Activated CD4-positive, alpha-beta memory T cell treated with anti-CD3 and anti-CD28 coated beads for 36 hours (primary cell): Measurements from ENCODE around the gene ZNF19. TPM values are rescaled to one million over a fixed set of nuclear protein-coding genes. Genes with fewer than 3 reads are reported as not detected.

Experiments
- CTCF ChIA-PET: fragments of 350-600 bp; sonication (Branson Sonifier 250); formaldehyde crosslinking; loops from one replicate; lab custom pipeline; 2021; ENCODE audit warnings: antibody characterized with exemption, inconsistent platforms; lab: Charles Lee
- POLR2A ChIA-PET: fragments of 350-600 bp; sonication (Branson Sonifier 250); formaldehyde crosslinking; loops from one replicate; lab custom pipeline; 2021; ENCODE audit warnings: antibody characterized with exemption; lab: Charles Lee
- DNase-seq: peaks from one replicate; pipeline ENCODE4 v3.0.0-alpha.2; 2020
- H3K27ac Mint-ChIP-seq: one replicate; pipeline ENCODE4 v1.8.0; 2021; ENCODE audit warnings: mixed read lengths
- H3K27me3 Mint-ChIP-seq: one replicate; pipeline ENCODE4 v1.8.0; 2021; ENCODE audit warnings: mixed read lengths
- H3K36me3 Mint-ChIP-seq: one replicate; pipeline ENCODE4 v1.8.0; 2021; ENCODE audit warnings: mixed read lengths
- H3K4me1 Mint-ChIP-seq: one replicate; pipeline ENCODE4 v1.8.0; 2021; ENCODE audit warnings: low read depth, mixed read lengths
- H3K4me3 Mint-ChIP-seq: one replicate; pipeline ENCODE4 v1.8.0; 2021; ENCODE audit warnings: mild to moderate bottlenecking, mixed read lengths
- H3K9me3 Mint-ChIP-seq: one replicate; pipeline ENCODE4 v1.8.0; 2021; ENCODE audit warnings: mixed read lengths
- intact Hi-C: fragments of 100-400 bp; cut with micrococcal nuclease; formaldehyde crosslinking; loops from one replicate; pipeline ENCODE4 v1.15.1; 2023
- total RNA-seq, 2 experiments: library from RNA; stranded (reverse); gene quantifications; one replicate each; pipeline ENCODE4 v1.2.3, GENCODE V29; 2021

Gene ZNF19
- total RNA-seq, result 1 to 10 TPM; 2.4 to 2.7 TPM

DNA sequence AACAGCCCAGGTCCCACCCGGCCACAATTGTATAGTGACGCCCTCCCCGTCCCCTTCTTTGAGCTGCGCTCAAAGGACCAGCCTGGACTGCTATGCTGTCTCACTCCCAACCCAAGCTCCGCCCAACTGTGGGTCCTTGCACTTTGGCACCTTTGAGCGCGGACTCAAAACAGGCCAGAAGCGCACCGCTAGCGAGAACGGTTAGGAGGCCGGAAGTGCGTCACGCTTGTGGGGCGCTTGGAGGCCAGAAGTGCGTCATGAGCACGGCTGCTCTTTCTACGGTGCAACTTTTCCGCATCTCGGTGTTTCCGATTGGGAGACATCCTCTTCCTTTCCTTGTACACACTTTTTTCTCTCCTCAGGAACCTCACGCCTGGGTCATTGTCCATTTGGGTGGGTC lies at the start of gene ZNF19:
Gene ZNF19, minus strand, starts transcription at position 203 of the 400 bp plus-strand sequence. CDS start 7,210 bp downstream, outside the sequence.
- CTCF ChIA-PET, result interaction anchor here (0.8 to 1.2 kb wide), 3 partner anchors 10 to 76 kb away, joined by 3 to 5 read pairs (median 3); partner anchors contain the start of gene ZNF23
- intact Hi-C loops, result no loop called here
- POLR2A ChIA-PET, result no interaction called here
- H3K9me3 Mint-ChIP-seq, result no peaks in the 10 kb centered on the region
- H3K27me3 Mint-ChIP-seq, result no peaks in the 10 kb centered on the region
- DNase-seq, result no peak
- H3K4me1 Mint-ChIP-seq, result peaks cover 5% of the 10 kb centered on the region
- no peak within 1 kb of the TSS for H3K4me3 Mint-ChIP-seq
- no peak within 1 kb of the TSS for H3K27ac Mint-ChIP-seq
- no peaks in the 10 kb centered on the region for H3K36me3 Mint-ChIP-seq

DNA sequence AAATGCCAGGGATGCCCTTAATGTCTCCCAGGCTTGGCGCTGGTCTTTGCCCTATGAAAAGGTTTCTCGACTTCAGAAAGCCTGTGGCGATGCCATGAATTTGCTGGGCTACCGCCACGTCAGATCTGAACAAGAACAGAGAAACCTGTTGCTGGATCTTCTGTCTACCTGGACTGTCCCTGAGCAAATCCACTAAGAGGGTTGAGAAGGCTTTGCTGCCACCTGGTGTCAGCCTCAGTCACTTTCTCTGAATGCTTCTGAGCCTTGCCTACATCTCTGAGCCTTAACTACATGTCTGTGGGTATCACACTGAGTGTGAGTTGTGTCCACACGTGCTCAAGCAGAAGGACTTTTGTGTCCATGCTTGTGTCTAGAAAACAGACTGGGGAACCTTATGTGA lies 48.5 kb upstream of the ZNF19 start:
- DNase-seq, result peak; percentile 58
- ChIA-PET POLR2A (no interaction called here), CTCF (interaction anchor here (1.0 to 3.5 kb wide), 3 partner anchors 27 to 125 kb away, joined by 3 to 21 read pairs (median 5); partner anchors contain the start of gene ZNF23)
- no peak overlapping the region for H3K4me3 Mint-ChIP-seq
- no peak overlapping the region for H3K27ac Mint-ChIP-seq
- no peaks in the 10 kb centered on the region for H3K9me3 Mint-ChIP-seq
- H3K4me1 Mint-ChIP-seq, result peaks cover 4% of the 10 kb centered on the region
- H3K36me3 Mint-ChIP-seq, result no peaks in the 10 kb centered on the region
- H3K27me3 Mint-ChIP-seq, result peaks cover 6% of the 10 kb centered on the region
- intact Hi-C loops, result no loop called here

DNA sequence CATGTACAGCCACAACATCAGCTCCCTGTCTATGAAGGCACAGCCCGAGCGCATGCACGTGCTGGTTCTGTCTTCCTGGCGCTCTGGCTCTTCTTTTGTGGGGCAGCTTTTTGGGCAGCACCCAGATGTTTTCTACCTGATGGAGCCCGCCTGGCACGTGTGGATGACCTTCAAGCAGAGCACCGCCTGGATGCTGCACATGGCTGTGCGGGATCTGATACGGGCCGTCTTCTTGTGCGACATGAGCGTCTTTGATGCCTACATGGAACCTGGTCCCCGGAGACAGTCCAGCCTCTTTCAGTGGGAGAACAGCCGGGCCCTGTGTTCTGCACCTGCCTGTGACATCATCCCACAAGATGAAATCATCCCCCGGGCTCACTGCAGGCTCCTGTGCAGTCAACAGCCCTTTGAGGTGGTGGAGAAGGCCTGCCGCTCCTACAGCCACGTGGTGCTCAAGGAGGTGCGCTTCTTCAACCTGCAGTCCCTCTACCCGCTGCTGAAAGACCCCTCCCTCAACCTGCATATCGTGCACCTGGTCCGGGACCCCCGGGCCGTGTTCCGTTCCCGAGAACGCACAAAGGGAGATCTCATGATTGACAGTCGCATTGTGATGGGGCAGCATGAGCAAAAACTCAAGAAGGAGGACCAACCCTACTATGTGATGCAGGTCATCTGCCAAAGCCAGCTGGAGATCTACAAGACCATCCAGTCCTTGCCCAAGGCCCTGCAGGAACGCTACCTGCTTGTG lies 47.8 kb upstream of the ZNF19 start:
- no peak overlapping the region for H3K4me3 Mint-ChIP-seq
- H3K4me1 Mint-ChIP-seq, result no peaks in the 10 kb centered on the region
- no peaks in the 10 kb centered on the region for H3K36me3 Mint-ChIP-seq
- POLR2A ChIA-PET, result no interaction called here
- no peak overlapping the region for H3K27ac Mint-ChIP-seq
- peaks cover 5% of the 10 kb centered on the region for H3K27me3 Mint-ChIP-seq
- DNase-seq, result no peak
- H3K9me3 Mint-ChIP-seq, result no peaks in the 10 kb centered on the region
- intact Hi-C loops, result no loop called here
- CTCF ChIA-PET, result interaction anchor here (0.6 to 2.2 kb wide), 3 partner anchors 32 to 74 kb away, joined by 3 to 11 read pairs (median 4); no protein-coding TSS in a partner anchor

DNA sequence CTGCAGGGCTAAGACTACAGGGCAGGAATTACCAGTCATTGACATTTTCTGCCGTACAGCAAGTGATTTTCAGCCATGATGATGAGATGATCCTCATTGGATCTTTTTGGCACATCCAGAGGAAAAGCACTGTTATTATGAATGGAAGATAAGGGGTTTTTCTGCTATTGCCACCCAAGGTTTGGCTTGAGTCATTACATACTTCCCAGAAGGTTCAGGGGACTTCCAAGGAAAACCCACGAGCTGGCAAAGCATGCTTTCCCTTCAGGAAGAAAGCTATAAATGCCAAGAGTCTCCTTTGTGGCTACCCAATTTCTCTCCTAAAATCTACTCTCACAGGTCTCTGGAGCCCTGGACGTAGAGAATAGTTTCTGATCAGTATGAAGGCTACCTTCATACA lies 43.2 kb upstream of the ZNF19 start:
- intact Hi-C loops, result no loop called here
- H3K4me3 Mint-ChIP-seq, result no peak overlapping the region
- H3K36me3 Mint-ChIP-seq, result no peaks in the 10 kb centered on the region
- H3K9me3 Mint-ChIP-seq, result no peaks in the 10 kb centered on the region
- ChIA-PET CTCF (interaction anchor here (0.8 kb wide), 1 partner anchor 7 kb away, joined by 3 read pairs; no protein-coding TSS in a partner anchor), POLR2A (no interaction called here)
- H3K4me1 Mint-ChIP-seq, result no peaks in the 10 kb centered on the region
- H3K27me3 Mint-ChIP-seq, result peaks cover 10% of the 10 kb centered on the region
- no peak for DNase-seq
- H3K27ac Mint-ChIP-seq, result no peak overlapping the region

DNA sequence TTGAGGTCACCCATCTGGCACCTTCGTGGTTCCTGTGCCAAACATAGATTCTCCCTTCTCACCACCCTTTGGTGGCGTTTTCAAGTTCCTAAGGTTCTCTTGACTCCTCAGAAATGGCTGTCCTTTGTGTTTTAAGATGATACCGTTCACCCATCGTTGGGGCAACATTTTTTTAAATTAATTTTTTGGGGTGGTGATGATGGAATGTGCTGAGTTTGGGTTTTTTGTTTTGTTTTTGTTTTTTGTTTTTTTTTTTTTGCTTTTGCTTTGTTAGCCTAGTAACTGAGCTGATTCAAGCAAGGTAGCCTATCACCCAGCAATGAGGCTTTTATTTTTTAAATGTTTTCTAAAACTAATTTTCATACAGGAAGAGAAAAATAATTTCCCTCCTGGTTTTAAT lies 39.7 kb upstream of the ZNF19 start:
- DNase-seq, result no peak
- Mint-ChIP-seq H3K9me3 (no peaks in the 10 kb centered on the region), H3K4me3 (no peak overlapping the region), H3K4me1 (no peaks in the 10 kb centered on the region), H3K36me3 (no peaks in the 10 kb centered on the region), H3K27me3 (peaks cover 19% of the 10 kb centered on the region), H3K27ac (no peak overlapping the region)
- ChIA-PET POLR2A (no interaction called here), CTCF (interaction anchor here (0.8 to 1.4 kb wide), 2 partner anchors 9 to 82 kb away, joined by 6 read pairs; no protein-coding TSS in a partner anchor)
- intact Hi-C loops, result no loop called here

DNA sequence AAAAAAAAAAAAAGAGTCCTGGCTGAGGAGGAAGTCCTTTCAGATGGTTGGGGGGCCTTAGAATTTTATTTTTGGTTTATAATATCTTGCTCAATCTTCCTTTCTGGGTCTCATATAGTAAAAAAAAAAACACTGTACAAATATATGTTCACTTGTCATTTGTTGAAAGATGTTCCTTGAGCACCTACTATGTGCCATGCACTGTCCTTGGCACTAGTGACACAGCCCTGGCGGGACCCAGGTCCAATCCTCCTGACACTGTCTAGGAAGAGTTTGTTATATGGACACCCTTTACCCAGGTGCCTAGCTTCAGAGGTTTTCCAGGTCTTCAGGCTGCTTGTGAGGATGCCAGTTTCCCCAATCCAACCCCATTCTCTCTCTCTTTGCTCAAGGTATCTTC lies 39.1 kb upstream of the ZNF19 start:
- Mint-ChIP-seq H3K4me3 (no peak overlapping the region), H3K9me3 (no peaks in the 10 kb centered on the region), H3K27ac (no peak overlapping the region), H3K27me3 (peaks cover 21% of the 10 kb centered on the region), H3K36me3 (no peaks in the 10 kb centered on the region), H3K4me1 (no peaks in the 10 kb centered on the region)
- intact Hi-C loops, result no loop called here
- ChIA-PET CTCF (no interaction called here), POLR2A (no interaction called here)
- DNase-seq, result no peak

DNA sequence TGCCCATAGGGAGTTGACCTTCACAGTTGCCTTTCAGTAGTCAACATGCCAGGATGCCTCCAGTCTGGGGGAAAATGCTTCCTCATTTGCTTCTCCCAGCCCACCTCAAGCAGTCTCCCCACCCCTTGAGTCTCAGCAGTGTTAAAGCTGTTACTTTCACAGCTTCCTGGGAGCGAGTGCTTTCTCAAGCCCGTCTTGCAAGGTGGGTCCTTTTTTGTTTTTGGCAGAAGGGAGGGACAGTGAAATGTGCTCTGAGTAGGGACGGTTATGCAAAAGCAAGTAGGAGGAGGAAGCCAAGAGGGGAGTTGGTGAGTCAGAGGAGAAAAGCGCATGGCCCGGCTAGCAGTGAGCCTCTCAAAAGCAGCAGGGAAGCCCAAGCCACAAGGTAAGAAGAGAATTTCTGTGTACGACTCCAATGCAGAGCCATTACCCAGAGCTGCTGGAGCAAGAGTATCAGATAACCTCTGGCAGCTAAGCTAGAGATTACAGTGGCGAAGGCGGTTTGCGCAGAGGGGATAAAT lies 37.0 kb upstream of the ZNF19 start, which contains the start of gene CHST4:
Gene CHST4, plus strand, starts transcription at position 316 of the 521 bp plus-strand sequence. CDS start 10,252 bp downstream, outside the sequence.
- POLR2A ChIA-PET, result no interaction called here
- intact Hi-C loops, result no loop called here
- Mint-ChIP-seq H3K27ac (no peak within 1 kb of the TSS), H3K4me3 (no peak within 1 kb of the TSS), H3K9me3 (no peaks in the 10 kb centered on the region), H3K27me3 (peaks cover 19% of the 10 kb centered on the region), H3K36me3 (no peaks in the 10 kb centered on the region), H3K4me1 (no peaks in the 10 kb centered on the region)
- CTCF ChIA-PET, result interaction anchor here (1.1 to 2.7 kb wide), 4 partner anchors 17 to 114 kb away, joined by 4 to 9 read pairs (median 4); no protein-coding TSS in a partner anchor
- DNase-seq, result peak; percentile 16

DNA sequence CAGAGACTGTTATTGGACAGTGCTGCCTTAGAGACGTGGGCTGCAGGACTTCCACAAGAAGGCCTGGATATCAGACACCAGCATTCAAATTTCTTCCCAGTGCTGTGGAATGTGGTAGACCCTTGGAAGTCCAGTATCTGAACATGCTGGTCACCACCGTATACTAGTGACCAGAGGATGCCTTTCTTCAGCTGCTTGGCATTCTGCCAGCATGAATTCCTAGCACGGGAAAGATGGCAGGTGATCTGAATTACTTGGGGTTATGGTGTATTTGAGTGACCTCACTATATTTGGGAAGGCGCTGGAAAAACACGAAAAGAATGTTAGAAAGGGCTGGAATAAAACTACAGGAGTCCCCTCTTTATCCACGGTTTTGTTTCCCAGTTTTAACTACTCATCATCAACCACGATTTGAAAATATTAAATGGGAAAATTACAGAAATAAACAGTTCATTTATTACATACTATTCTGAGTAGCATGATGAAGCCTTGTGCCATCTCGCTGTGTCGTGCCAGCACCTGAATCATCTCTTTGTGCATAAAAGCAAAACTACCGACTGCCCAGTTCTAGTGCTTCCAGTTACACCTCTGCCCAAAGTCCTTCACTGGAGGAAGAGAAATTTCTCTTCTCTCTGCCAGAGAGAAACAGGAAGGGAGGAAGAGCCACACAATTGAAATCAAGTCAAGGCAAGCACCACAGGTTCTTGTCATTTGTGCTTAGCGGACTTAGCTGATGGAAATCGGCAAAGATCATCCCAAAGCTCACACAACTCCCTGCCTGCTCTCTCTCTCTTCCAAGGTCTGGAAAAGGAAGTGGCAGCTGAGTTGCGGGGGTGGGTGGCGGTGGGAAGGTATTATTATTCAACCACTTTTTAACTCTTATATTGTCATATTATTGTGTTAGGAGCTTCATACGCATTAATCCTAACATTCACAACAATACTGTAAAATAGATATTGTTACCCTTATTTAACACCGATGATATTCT lies 35.7 kb upstream of the ZNF19 start:
- CTCF ChIA-PET, result interaction anchor here (2.7 kb wide), 1 partner anchor 25 kb away, joined by 9 read pairs; no protein-coding TSS in a partner anchor

DNA sequence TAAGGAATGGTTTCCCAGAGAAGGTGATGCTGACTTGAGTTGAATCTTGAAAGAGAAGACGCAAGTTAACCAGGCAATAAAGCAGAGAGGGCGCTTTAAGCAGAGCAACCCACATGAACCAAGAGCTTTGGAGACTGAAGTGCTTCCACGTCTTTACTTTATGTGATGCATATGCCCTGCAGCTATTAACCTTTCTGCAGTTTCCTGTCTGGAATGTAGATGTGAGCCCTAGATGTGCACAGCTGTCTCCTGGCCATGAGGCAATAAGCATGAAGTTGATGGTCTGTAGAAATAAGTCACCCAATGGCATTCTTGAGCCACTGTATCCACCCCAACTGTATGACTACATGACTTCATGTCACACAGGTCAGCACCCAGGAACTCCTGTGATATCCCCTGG lies 31.4 kb upstream of the ZNF19 start:
- Mint-ChIP-seq H3K27ac (no peak overlapping the region), H3K27me3 (peaks cover 5% of the 10 kb centered on the region), H3K36me3 (no peaks in the 10 kb centered on the region), H3K4me1 (no peaks in the 10 kb centered on the region), H3K4me3 (no peak overlapping the region), H3K9me3 (no peaks in the 10 kb centered on the region)
- CTCF ChIA-PET, result no interaction called here
- intact Hi-C loops, result no loop called here
- DNase-seq, result no peak
- POLR2A ChIA-PET, result no interaction called here

More for the DNA sequence above, 35.7 kb upstream of the ZNF19 start:
- POLR2A ChIA-PET, result no interaction called here
- Mint-ChIP-seq H3K36me3 (no peaks in the 10 kb centered on the region), H3K4me1 (no peaks in the 10 kb centered on the region), H3K27ac (no peak overlapping the region), H3K4me3 (no peak overlapping the region), H3K27me3 (peaks cover 17% of the 10 kb centered on the region), H3K9me3 (no peaks in the 10 kb centered on the region)
- DNase-seq, result no peak
- intact Hi-C loops, result no loop called here

DNA sequence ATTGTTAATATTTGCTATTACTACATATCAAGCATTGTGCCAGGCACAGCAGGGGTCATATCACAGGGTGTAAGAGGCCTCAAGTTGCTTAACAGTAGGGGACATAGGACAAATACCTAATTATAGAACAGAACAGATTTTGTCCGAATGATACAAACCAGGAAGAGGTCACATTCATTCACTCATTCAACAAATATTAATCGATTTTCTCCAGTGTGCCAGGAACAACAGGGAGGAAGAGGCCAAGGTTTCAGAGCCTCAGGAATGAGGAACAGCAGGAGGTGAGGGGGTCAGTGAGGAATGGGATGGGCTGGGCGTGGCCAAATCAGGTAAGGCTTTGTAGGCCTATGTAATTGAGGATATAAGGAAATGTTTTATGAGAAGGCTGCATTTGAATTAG lies 25.9 kb upstream of the ZNF19 start:
- CTCF ChIA-PET, result no interaction called here
- no peaks in the 10 kb centered on the region for H3K4me1 Mint-ChIP-seq
- POLR2A ChIA-PET, result no interaction called here
- H3K27me3 Mint-ChIP-seq, result peaks cover 4% of the 10 kb centered on the region
- no peak overlapping the region for H3K27ac Mint-ChIP-seq
- no peak for DNase-seq
- H3K4me3 Mint-ChIP-seq, result no peak overlapping the region
- no peaks in the 10 kb centered on the region for H3K36me3 Mint-ChIP-seq
- no peaks in the 10 kb centered on the region for H3K9me3 Mint-ChIP-seq
- intact Hi-C loops, result no loop called here

DNA sequence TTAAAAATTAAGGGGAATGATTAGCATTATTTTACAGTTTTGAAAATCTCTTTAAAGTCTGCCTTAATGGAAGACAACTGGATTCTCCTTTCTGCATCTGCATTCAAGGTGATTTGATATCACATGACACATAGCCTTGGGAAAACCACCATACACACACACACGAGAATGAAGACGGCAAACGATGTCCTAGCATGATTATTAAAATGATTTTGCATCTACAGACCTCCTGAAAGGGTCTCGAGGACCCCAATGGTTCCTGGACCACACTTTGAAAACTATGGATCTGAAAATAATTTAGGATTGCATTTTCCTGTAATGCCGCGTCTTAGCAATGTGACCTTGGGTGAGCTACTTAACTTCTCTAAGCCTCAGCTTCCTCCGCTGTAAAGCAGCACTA lies 25.4 kb upstream of the ZNF19 start:
- intact Hi-C loops, result no loop called here
- Mint-ChIP-seq H3K4me3 (no peak overlapping the region), H3K9me3 (no peaks in the 10 kb centered on the region), H3K27me3 (peaks cover 4% of the 10 kb centered on the region), H3K4me1 (no peaks in the 10 kb centered on the region), H3K27ac (no peak overlapping the region), H3K36me3 (no peaks in the 10 kb centered on the region)
- ChIA-PET POLR2A (no interaction called here), CTCF (no interaction called here)
- no peak for DNase-seq
